HG03095 (cell line): ENCODE data around the gene ENAH.
"Not testable (repeated sequence)": the region's sequence is repeated elsewhere in the genome, so short reads cannot be mapped to it uniquely, and the experiment has no call there.

Experiments used
- ATAC-seq: cut with Tn5 transposase; IDR thresholded peaks from one replicate; pipeline ENCODE4 v1.9.1; 2021; ENCODE audit warnings: moderate library complexity; ENCODE audit not compliant: unreplicated experiment

Gene ENAH

DNA sequence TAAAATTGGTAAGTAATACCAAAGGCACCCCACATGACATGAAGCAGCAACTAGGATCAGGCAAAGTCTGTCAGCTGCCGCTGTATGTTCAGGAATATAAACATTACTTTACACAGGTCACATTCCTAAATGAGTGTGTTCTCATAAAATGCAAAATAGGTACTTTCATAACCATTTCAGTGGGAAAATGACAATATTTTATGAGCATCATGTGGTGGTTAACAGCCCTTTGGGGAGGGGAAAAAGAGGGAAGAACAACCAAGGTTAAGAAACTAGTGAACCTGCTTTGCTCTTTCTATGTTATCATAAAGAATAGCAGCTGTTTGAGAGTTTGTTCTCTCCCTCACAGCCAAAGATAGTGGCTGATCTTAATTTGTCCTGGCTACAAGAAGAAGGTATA is 119.7 kb downstream of the ENAH start:
- no peak for ATAC-seq

DNA sequence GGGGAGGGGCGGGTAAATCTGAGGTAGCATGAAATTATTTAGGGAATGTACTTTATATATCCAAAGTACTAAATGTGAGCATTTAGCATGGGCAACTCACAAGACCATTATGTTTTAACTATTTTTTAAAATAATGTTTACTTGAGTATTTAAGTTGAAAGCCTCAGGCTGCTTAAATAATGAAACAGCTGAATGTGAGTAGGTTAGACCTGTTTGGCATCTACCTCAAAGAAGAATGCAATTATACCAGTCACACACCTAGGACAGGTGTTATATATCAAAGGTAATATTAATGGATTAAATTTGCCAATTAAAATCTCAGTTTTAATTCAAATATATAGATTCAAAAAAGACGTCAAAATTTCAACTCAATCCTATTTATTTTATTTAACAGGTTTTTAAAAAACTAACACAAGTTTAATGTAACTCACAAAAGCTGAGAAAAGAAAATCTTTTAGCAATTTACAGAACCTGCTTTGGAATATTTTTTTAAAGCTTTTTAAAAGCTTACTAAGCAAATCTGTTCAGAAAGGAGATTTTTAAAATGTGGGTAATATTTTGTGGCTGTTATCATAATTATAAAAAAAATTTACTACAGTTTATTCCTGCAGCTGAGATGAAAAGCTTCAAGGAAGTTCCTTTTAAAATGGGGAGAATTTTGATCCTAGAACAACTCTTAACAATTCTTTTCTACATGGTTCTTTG is 120.5 kb downstream of the ENAH start:
- ATAC-seq = no peak

- ATAC-seq = no peak
Observed at GRCh38 chr1:225529726-225530125, 123.2 kb downstream of the ENAH start.

DNA sequence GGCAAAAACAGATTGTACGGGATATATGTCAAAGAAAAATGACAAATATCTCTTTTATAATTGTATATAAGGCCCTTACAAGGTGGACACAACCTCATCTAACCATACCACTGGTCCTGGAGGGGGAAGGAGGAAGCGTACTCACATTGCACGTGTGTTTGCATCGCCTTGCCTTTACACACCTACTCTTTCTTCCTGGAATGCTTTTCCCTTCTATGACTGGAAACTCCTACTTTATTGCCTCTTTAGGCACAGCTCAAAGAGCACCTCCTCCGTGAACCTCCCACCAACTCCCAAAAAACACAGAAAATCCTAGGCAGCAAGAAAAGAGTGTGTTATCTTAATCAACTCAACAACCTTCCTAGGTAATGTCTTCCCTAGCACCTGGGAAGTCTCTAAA is 125.3 kb downstream of the ENAH start:
- ATAC-seq = no peak

GRCh38 chr1:225526878-225527277 is 126.0 kb downstream of the ENAH start:
- ATAC-seq = no peak

GRCh38 chr1:225525377-225525776 is 127.5 kb downstream of the ENAH start:
- ATAC-seq = no peak

DNA sequence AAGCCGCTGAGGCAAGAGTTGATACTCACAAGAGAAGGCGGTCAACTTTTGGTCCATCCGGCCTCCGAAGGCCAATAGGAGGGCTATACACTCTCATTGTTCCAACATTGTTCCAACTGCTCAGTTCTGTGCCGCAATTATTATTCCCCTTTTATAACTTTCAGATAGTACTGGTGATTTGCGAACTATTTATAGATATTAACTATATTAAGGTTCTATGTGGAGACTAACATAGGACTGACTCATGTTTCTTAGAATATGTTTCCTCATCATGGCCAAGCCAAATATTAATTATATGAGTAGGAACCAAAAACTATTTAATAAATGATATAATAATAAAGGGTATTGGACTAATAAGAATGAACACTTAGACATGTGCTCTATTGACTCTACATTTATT is 128.4 kb downstream of the ENAH start:
- ATAC-seq = no peak

DNA sequence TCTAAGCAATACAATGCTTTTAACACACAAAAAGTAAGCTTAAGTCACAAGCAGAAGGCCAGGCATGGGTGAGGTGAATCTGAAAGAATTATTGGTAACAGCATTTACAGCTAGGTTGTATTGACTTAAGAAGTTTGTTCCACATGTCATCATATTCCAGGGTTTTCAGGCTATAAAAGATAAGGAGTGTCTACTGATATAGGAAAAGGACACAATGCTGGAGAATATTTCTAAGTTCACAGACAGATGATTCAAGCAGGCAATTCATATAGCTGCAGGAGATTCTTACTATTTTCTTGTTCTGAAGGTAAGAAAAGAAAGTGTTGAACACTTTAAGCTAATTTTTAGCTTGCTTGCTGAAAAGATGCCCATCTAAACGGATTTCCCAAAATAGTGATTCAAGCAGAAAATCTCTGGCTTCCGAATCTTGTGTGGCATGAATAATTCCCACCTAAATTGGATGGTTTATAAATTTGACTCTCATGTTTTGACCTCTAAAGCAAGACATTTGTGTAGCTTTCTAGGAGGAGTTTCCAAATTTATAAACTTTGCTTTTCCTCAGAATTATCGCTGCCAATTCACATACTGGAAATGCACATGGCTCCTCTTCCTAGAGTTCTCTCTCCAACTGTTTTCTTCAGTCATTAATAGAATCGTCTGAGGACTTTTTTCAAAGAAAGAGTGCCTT is 129.5 kb downstream of the ENAH start:
- no peak for ATAC-seq

DNA sequence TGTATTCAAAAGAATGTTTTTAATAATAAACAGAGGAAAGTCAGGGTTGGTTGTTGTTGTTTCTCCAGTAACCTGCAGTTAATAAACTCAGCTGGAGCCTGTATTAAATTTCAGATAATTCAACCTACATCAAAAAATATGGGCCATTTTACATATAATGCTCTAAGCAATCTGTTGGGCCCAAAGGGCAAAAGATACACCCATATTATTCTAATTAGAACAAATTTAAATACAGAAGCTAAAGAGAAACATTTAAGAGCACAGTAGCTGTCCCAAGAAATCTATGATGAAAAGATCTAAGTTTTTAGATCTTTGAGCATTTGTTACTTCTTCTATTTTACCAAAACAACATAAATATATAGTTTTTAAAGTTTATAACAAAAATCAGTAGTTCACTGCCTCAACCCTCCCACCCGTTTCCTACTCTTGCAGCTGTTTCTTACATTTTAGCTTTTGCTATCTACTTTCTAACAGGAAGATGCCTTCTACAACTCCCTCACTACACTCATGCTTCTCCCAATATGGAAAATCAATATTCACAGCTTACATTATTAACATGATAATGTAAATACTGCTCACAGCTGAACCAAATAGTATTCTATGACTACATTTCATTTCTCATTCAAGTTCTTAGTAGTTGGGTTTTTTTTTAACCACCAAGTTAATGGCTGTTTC is 130.2 kb downstream of the ENAH start:
- no peak for ATAC-seq

- ATAC-seq = no peak
Observed at GRCh38 chr1:225520587-225521227, 132.2 kb downstream of the ENAH start.

- no peak for ATAC-seq
Observed at GRCh38 chr1:225519166-225519863, 133.6 kb downstream of the ENAH start.

DNA sequence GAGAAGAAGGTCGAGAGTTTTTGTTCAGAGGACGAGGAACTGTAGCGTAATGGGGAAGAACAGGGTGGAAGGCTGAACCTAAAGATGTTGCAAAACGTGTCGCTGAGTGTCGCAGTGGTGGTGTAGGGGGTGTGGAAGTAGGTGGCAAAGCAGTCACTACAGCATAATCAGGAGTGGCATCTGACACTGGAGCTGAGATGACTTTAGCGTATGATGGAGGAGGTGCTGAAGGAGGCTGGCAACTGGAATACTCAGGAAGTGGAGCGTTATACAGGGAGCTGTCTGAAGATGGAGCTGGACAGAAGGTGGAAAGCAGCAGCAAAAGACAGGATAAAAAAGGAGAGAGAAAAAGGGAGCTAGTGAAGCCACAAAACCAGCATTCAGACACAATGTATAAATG is 135.2 kb downstream of the ENAH start:
- ATAC-seq = no peak

GRCh38 chr1:225517221-225517620 is 135.7 kb downstream of the ENAH start:
- no peak for ATAC-seq

DNA sequence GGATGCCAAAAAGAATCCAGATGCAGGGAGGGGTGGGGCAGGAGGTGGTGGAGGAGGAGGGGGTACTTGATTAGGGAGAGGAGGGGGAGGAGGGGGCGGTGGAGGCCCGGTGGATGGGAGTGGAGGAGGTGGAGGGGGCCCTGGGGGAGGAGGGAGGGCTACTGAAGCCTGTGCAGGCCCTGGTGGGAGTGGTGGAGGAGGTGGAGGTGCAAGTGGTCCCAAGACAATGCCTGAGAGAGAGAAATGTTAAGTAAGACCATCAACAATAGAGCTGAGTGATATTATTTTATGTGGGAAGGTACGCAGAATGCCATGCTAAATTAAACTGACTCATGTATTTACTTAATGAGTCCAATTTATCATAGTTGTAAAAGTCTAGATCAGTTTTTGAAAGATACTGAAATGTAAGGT is 138.2 kb downstream of the ENAH start:
- ATAC-seq = no peak

- not testable (repeated sequence) for ATAC-seq
Observed at GRCh38 chr1:225513576-225513975, 139.3 kb downstream of the ENAH start.

- no peak for ATAC-seq
Observed at GRCh38 chr1:225511828-225512381, 141.0 kb downstream of the ENAH start.

DNA sequence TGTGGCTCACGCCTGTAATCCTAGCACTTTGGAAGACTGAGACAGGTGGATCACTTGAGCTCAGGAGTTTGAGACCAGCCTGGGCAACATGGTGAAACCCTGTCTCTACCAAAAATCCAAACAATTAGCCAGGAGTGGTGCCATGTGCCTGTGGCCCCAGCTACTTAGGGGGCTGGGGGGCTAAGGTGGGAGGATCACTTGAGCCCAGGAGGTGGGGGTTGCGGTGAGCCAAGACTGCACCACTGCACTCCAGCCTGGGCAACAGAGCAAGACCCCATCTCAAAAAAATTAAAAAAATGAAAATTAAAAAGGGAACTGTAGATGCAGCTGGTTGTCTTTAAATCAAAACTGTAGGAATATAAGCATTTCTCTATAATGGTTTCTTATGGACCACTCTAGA is 142.2 kb downstream of the ENAH start:
- ATAC-seq = not testable (repeated sequence)

DNA sequence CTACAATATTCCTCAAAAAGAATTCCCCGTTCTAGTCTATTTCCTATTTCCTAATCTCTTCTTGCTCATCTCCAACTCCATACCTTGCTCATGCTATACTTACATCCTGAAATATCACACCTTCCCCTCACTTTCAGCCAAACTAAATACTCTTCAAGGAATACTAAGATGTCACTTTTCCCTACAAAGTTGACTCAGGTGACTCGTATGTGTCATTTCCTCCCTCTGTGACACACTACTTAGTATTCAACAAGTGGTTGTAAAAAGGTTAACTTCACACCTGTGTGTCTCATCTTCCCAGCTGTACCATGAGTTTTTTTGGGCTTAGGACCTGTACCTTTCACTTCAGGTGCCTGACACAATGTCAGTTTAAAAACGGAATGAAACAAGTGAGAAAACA is 143.2 kb downstream of the ENAH start:
- ATAC-seq = no peak

DNA sequence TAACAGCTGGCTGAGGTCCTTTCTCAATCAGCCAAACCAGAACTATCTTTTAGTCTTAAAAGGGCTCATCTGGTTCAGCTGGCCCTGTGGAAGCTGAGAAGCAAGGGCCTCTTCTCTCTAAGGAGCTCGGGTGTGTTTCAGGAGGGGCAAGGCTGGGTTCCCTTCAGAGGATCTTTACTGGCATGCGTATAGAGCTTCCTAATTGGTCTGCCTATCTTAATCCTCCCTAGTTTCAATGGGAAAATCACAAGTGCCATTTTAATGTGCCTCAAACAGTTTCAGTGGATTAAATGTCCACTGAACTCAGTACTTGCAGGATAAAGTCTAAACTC is 143.6 kb downstream of the ENAH start:
- ATAC-seq = no peak

DNA sequence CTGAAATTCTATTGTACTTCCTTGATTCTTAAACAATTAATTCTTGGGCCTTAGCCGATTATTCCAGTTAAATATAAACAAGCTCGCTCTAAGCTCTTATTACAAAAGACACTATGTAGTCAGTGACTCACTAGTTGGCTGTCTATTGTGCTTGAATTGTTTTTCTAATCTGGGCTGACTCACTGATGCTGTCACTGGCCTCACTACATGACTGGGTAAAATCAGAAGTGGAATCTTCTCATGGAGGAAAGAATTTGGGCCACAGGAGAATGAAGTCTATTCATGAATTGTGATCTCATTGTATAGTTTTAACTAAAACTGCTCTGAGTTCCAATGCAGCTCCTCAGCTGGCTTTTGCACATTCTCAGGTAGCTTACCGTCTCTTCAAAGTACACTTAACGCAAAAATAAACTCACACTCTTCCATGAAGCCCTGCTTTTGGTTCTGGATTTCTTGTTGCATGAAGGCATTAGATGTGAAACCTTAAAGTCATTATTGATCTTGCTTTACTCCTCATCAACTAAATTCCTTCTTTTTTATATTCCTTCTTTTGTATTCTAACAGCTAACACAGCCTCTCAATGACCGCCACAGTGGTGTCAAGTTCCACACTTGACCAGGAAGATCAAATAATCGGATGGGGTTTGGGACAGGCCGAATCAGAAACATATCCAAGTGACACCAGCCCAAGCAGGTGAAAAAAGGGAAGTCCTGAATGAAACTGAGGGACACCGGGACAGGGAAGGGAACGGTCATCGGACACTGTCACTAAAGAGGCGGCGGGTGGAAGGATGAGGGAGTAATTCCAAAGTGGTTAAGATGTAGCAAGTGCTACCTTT is 144.2 kb downstream of the ENAH start:
- ATAC-seq = no peak
